ENCODE results near the gene ARHGDIB. TPM values are rescaled to one million over a fixed set of nuclear protein-coding genes. Genes with fewer than 3 reads are reported as not detected.
A peak's percentile ranks its signal among the peaks of the same experiment; 100 is the strongest.

Gene ARHGDIB
- total RNA-seq, 1 donor from 2014 or later, result 50.6 TPM

DNA sequence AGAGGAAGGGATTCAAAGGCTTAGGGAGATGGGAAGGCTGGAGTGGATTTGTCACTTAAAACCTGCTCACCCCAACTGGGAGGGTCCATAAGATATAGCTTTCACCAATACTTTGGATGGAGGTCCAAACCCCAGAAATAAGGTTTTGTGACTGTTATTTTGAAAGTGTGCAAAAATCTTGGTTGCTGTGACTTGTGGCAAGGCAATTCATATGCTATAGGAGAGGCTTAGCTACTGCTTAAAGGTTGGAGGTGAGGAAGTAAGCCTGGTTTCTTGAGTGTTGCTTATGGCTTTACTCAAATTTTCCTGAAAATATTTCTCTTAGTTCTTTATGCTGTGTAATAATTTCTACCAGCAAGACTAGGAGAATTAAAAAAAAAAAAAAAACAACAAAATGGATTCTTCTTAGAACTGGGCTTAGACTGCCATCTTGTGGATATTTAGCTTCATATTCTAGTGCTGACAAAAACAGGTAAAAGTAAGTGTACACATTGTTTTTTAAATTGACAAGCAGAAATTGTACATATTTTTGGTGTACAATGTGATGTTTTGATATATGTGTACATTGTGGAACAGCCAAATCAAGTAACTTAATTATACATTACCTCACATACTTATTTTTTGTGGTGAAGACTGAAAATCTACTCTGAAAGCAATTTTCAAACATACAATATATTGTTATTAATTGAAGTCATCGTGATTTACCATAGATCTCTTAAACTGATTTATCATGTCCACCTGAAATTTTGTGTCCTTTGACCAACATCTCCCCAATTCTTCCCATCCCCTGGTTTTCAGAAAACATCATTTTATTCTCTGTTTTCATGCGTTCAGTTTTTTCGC is 34.4 kb upstream of the ARHGDIB start:
- intact Hi-C loops (cut with micrococcal nuclease), result loop anchor here (2.0 to 5.0 kb wide), 2 partner anchors 151 to 224 kb away; a partner anchor contains a TSS
- TF ChIP-seq, protein P1, sequence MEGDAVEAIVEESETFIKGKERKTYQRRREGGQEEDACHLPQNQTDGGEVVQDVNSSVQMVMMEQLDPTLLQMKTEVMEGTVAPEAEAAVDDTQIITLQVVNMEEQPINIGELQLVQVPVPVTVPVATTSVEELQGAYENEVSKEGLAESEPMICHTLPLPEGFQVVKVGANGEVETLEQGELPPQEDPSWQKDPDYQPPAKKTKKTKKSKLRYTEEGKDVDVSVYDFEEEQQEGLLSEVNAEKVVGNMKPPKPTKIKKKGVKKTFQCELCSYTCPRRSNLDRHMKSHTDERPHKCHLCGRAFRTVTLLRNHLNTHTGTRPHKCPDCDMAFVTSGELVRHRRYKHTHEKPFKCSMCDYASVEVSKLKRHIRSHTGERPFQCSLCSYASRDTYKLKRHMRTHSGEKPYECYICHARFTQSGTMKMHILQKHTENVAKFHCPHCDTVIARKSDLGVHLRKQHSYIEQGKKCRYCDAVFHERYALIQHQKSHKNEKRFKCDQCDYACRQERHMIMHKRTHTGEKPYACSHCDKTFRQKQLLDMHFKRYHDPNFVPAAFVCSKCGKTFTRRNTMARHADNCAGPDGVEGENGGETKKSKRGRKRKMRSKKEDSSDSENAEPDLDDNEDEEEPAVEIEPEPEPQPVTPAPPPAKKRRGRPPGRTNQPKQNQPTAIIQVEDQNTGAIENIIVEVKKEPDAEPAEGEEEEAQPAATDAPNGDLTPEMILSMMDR (IDR thresholded peaks at IDR 0.05; ENCODE audit: borderline replicate concordance), result peak; percentile 75
- DNase-seq, result no peak
- H3K27me3 ChIP-seq (ENCODE audit: low read depth), result no peaks in the 10 kb centered on the region
- no peaks in the 10 kb centered on the region for H3K36me3 ChIP-seq
- H3K9me3 ChIP-seq (replicated peaks), result peaks cover 12% of the 10 kb centered on the region
- no peak overlapping the region for H3K27ac ChIP-seq (replicated peaks)
- no peak overlapping the region for H3K4me3 ChIP-seq
- H3K4me1 ChIP-seq, result peaks cover 9% of the 10 kb centered on the region

DNA sequence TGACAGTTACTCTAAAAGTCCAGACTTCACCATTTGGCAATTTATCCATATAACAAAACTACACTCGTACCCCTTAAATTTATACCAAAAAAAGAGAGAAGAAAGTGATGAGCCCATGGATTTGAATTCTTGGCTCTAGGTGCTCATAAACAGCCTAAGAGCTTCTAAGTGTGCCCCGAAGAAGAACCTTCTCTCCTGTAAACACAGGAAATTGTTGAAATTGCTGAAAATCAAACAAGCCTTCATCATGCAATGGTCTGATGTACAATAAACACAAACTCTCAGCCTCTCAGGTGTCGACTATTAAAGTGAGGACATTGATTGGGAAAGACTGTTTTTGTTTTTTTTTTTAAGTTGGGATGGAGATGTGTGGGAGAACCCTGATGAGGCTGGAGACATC is 33.2 kb upstream of the ARHGDIB start:
- DNase-seq, result no peak
- peaks cover 16% of the 10 kb centered on the region for H3K9me3 ChIP-seq (replicated peaks)
- no peak overlapping the region for H3K27ac ChIP-seq (replicated peaks)
- H3K36me3 ChIP-seq, result no peaks in the 10 kb centered on the region
- intact Hi-C loops (cut with micrococcal nuclease), result loop anchor here (5.0 kb wide), 1 partner anchor 222 kb away; a partner anchor contains a TSS
- no peaks in the 10 kb centered on the region for H3K27me3 ChIP-seq (ENCODE audit: low read depth)
- TF ChIP-seq, protein P1 (IDR thresholded peaks at IDR 0.05; ENCODE audit: borderline replicate concordance), result no peak
- H3K4me1 ChIP-seq, result peaks cover 11% of the 10 kb centered on the region
- no peak overlapping the region for H3K4me3 ChIP-seq

DNA sequence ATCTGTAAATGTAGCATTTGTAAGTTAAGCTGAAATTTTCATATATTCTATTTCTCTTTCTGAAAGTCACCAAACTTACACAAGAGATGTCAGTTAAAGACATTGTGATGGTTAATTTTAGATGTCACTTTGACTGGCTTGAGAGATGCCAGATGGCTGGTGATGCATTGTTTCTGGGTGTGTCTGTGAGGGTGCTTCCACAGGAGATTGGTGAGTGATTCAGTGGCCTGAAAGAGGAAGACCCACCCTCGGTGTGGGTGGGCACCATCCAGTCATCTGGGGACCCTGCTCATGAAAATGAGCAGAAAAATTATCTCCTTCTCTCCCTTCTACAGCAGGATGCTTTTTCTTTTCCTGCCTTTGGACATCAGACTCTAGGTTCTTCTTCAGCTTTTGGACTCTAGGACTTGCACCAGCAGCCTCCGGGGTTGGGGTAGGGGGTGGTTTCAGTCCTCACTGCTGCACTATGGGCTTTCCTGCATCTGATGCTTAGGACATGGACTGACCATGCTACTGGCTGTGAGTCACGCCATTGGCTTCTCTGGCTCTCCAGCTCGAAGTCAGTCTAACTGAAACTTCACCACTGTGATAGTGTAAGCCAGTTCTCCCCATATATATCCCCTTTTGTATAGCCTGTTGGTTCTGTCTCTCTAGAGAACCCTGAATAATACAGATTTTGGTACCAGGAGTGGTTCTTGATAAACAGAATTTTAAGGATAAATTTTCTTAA is 32.3 kb upstream of the ARHGDIB start:
- Histone ChIP-seq H3K4me1 (peaks cover 15% of the 10 kb centered on the region), H3K9me3 (replicated peaks) (peaks cover 16% of the 10 kb centered on the region), H3K36me3 (no peaks in the 10 kb centered on the region), H3K27ac (replicated peaks) (no peak overlapping the region), H3K27me3 (ENCODE audit: low read depth) (no peaks in the 10 kb centered on the region), H3K4me3 (no peak overlapping the region)
- intact Hi-C loops (cut with micrococcal nuclease), result no loop called here
- TF ChIP-seq, protein P1 (IDR thresholded peaks at IDR 0.05; ENCODE audit: borderline replicate concordance), result no peak
- DNase-seq, result no peak

DNA sequence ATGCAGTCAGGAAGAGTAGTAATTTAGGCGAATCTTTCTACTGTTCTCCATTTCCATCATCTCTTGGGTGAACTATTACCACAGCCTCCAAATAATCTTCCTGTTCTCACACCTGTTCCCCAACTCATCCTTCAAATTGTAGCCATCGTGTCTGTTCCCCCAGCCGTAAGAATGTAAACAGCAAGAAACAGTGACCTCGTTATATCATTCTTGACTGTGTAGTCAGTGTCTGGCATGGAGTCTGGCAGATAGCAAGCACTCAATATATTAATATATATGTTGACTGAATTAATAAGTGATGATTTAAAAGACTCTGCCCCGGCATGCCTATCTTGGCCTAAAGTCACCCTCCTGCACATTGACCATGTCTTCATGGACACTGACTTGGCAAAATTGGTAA is 31.7 kb upstream of the ARHGDIB start:
- no peaks in the 10 kb centered on the region for H3K36me3 ChIP-seq
- H3K27ac ChIP-seq (replicated peaks), result no peak overlapping the region
- no peak overlapping the region for H3K4me3 ChIP-seq
- peaks cover 16% of the 10 kb centered on the region for H3K9me3 ChIP-seq (replicated peaks)
- H3K27me3 ChIP-seq (ENCODE audit: low read depth), result no peaks in the 10 kb centered on the region
- TF ChIP-seq, protein P1 (IDR thresholded peaks at IDR 0.05; ENCODE audit: borderline replicate concordance), result no peak
- intact Hi-C loops (cut with micrococcal nuclease), result no loop called here
- peaks cover 15% of the 10 kb centered on the region for H3K4me1 ChIP-seq
- DNase-seq, result no peak

DNA sequence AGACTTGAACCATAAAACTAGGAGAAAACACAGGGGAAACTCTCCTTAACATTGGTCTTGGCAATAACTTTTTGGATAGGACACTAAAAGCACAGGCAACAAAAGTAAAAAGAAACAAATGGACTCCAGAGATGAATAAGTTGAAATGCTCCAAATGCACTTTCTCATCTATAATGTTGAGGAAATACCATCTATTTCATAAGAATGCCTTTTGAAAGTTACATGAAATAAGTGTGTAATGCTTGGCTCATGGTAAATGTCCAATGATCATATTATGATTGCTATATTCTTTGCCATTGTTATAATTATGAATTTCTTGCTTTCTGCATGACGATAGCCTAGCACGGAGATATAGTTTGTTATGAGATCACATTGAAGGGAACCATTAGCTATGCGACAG is 31.3 kb upstream of the ARHGDIB start:
- Histone ChIP-seq H3K27me3 (ENCODE audit: low read depth) (no peaks in the 10 kb centered on the region), H3K27ac (replicated peaks) (no peak overlapping the region), H3K4me1 (peaks cover 15% of the 10 kb centered on the region), H3K4me3 (no peak overlapping the region), H3K36me3 (no peaks in the 10 kb centered on the region), H3K9me3 (replicated peaks) (peaks cover 16% of the 10 kb centered on the region)
- DNase-seq, result no peak
- intact Hi-C loops (cut with micrococcal nuclease), result no loop called here
- TF ChIP-seq, protein P1 (IDR thresholded peaks at IDR 0.05; ENCODE audit: borderline replicate concordance), result no peak
